GM18498 (cell line): ENCODE measurements around the gene OVCA2.

Experiments
- ATAC-seq: cut with Tn5 transposase; IDR thresholded peaks from one replicate; pipeline ENCODE4 v1.9.1; 2021; ENCODE audit warnings: mild to moderate bottlenecking, moderate library complexity; ENCODE audit not compliant: unreplicated experiment

The OVCA2 gene

GRCh38 chr17:2041561-2042389 is at the start of gene OVCA2:
OVCA2 (plus strand) TSS chr17:2042022; CDS start chr17:2042048, 26 bp downstream.
- ATAC-seq: peak; percentile 88

GRCh38 chr17:1992541-1992940 is 49.3 kb upstream of the OVCA2 start:
- ATAC-seq: no peak

- ATAC-seq: no peak
Measured at GRCh38 chr17:1994707-1995106, 47.1 kb upstream of the OVCA2 start.

- no peak for ATAC-seq
Measured at GRCh38 chr17:1995321-1995892, 46.4 kb upstream of the OVCA2 start.

- ATAC-seq: no peak
Measured at GRCh38 chr17:1995907-1996799, 45.7 kb upstream of the OVCA2 start.

GRCh38 chr17:1996800-1997288 is 45.0 kb upstream of the OVCA2 start:
- ATAC-seq: no peak

- ATAC-seq: no peak
Measured at GRCh38 chr17:1997289-1997926, 44.4 kb upstream of the OVCA2 start.

GRCh38 chr17:1997927-1998742 is 43.7 kb upstream of the OVCA2 start:
- no peak for ATAC-seq

- no peak for ATAC-seq
Measured at GRCh38 chr17:1999557-2000251, 42.1 kb upstream of the OVCA2 start.

GRCh38 chr17:2002767-2003329 is 39.0 kb upstream of the OVCA2 start:
- no peak for ATAC-seq

GRCh38 chr17:2003525-2003924 is 38.3 kb upstream of the OVCA2 start:
- ATAC-seq: no peak

GRCh38 chr17:2004435-2004952 is 37.3 kb upstream of the OVCA2 start:
- no peak for ATAC-seq

GRCh38 chr17:2008332-2009126 is 33.3 kb upstream of the OVCA2 start:
- no peak for ATAC-seq

GRCh38 chr17:2009737-2010136 is 32.1 kb upstream of the OVCA2 start:
- ATAC-seq: no peak

GRCh38 chr17:2011411-2012371 is 30.1 kb upstream of the OVCA2 start:
- ATAC-seq: no peak

- no peak for ATAC-seq
Measured at GRCh38 chr17:2012499-2012898, 29.3 kb upstream of the OVCA2 start.
